Neural progenitor cell (in vitro differentiated cells): ENCODE results near the gene MXRA8. TPM values are rescaled to one million over a fixed set of nuclear protein-coding genes. Genes with fewer than 3 reads are reported as not detected.

Experiments
- DNase-seq: peaks from one replicate; pipeline ENCODE4 v3.0.0-alpha.2; 2016; ENCODE audit warnings: low spot score
- H2AFZ ChIP-seq: fragments of 200-600 bp; sonication (generic); replicated peaks from 2 replicates; pipeline ENCODE4 v1.6.1; 2016; ENCODE audit warnings: antibody characterized with exemption
- H3F3A ChIP-seq: fragments of 200-600 bp; sonication (generic); 2 replicates; pipeline ENCODE4 v1.6.1; 2016; ENCODE audit warnings: antibody characterized with exemption, low read depth
- H3K27ac ChIP-seq: fragments of 200-600 bp; sonication (generic); 2 replicates; pipeline ENCODE4 v1.5.1; 2016; ENCODE audit warnings: mild to moderate bottlenecking
- H3K27me3 ChIP-seq: fragments of 200-600 bp; sonication (generic); 2 replicates; pipeline ENCODE4 v1.6.1; 2016; ENCODE audit warnings: mild to moderate bottlenecking, moderate library complexity
- H3K36me3 ChIP-seq: fragments of 200-600 bp; sonication (generic); 2 replicates; pipeline ENCODE4 v1.5.1; 2016
- H3K4me1 ChIP-seq: fragments of 200-600 bp; sonication (generic); 2 replicates; pipeline ENCODE4 v1.6.1; 2016; ENCODE audit warnings: mixed run types
- H3K4me2 ChIP-seq: fragments of 200-600 bp; sonication (generic); 2 replicates; pipeline ENCODE4 v1.6.1; 2016
- H3K4me3 ChIP-seq: fragments of 200-600 bp; sonication (generic); 2 replicates; pipeline ENCODE4 v1.5.1; 2016
- H3K79me2 ChIP-seq: fragments of 200-600 bp; sonication (generic); 2 replicates; pipeline ENCODE4 v1.6.1; 2016; ENCODE audit warnings: low read depth
- H3K9ac ChIP-seq: fragments of 200-600 bp; sonication (generic); 2 replicates; pipeline ENCODE4 v1.6.1; 2016
- H3K9me3 ChIP-seq: fragments of 200-600 bp; sonication (generic); 2 replicates; pipeline ENCODE4 v1.5.1; 2016; ENCODE audit warnings: low read depth
- H4K20me1 ChIP-seq: fragments of 200-600 bp; sonication (generic); 2 replicates; pipeline ENCODE4 v1.6.1; 2016; ENCODE audit warnings: low read depth
- H3K27ac Mint-ChIP-seq: 3 replicates; pipeline ENCODE4 v1.8.0; 2021; ENCODE audit warnings: mixed read lengths
- H3K27me3 Mint-ChIP-seq: 2 replicates; pipeline ENCODE4 v1.8.0; 2022; ENCODE audit warnings: low read depth, mild to moderate bottlenecking, inconsistent platforms, moderate library complexity, mixed read lengths; ENCODE audit not compliant: insufficient read depth
- H3K36me3 Mint-ChIP-seq: 3 replicates; pipeline ENCODE4 v1.8.0; 2021; ENCODE audit warnings: mixed read lengths
- H3K4me1 Mint-ChIP-seq: 3 replicates; pipeline ENCODE4 v1.8.0; 2021; ENCODE audit warnings: mixed read lengths
- H3K4me3 Mint-ChIP-seq: 3 replicates; pipeline ENCODE4 v1.8.0; 2021; ENCODE audit warnings: mild to moderate bottlenecking, moderate library complexity, mixed read lengths
- H3K9me3 Mint-ChIP-seq: 3 replicates; pipeline ENCODE4 v1.8.0; 2020; ENCODE audit warnings: mixed read lengths
- CTCF ChIP-seq: fragments of 200-600 bp; sonication (generic); IDR thresholded peaks from 2 replicates; pipeline ENCODE4 v1.5.1; 2017; ENCODE audit warnings: antibody characterized with exemption, mild to moderate bottlenecking
- EZH2phosphoT487 ChIP-seq: fragments of 200-600 bp; sonication (generic); IDR thresholded peaks from 2 replicates; pipeline ENCODE4 v1.6.1; 2017; ENCODE audit warnings: antibody characterized with exemption
- total RNA-seq: library from RNA; depleted of rRNA; stranded (reverse); fragments of >200 nt; gene quantifications from 2 replicates; pipeline ENCODE4 v1.2.3, GENCODE V29; 2015; ENCODE audit warnings: low replicate concordance

The MXRA8 gene
- total RNA-seq, 1 donor from 2014 or later = 6.8 TPM

- peaks cover 5% of the 10 kb centered on the region for H3K79me2 ChIP-seq
- H3K27ac Mint-ChIP-seq = no peak overlapping the region
- no peaks in the 10 kb centered on the region for H3K36me3 ChIP-seq
- H3F3A ChIP-seq = peaks cover 24% of the 10 kb centered on the region
- H3K9me3 ChIP-seq = no peaks in the 10 kb centered on the region
- H2AFZ ChIP-seq = no peak overlapping the region
- H3K27ac ChIP-seq = no peak overlapping the region
- DNase-seq = peak; percentile 76
- H3K4me3 Mint-ChIP-seq = peak overlapping the region; percentile 94
- peaks cover 10% of the 10 kb centered on the region for H3K27me3 ChIP-seq
- H3K4me1 ChIP-seq = peaks cover 37% of the 10 kb centered on the region
- H3K4me1 Mint-ChIP-seq = peaks cover 18% of the 10 kb centered on the region
- no peaks in the 10 kb centered on the region for H3K36me3 Mint-ChIP-seq
- H3K4me3 ChIP-seq = peak overlapping the region; percentile 71
- no peaks in the 10 kb centered on the region for H3K9me3 Mint-ChIP-seq
- no peak for TF ChIP-seq EZH2phosphoT487
- H3K9ac ChIP-seq = no peak overlapping the region
- peaks cover 46% of the 10 kb centered on the region for H4K20me1 ChIP-seq
- H3K4me2 ChIP-seq = peak overlapping the region; percentile 100
- H3K27me3 Mint-ChIP-seq = peaks cover 4% of the 10 kb centered on the region
These were observed 51.0 kb downstream of the MXRA8 start for GRCh38 chr1:1307261-1307922.

- peak overlapping the region; percentile 71 for H3K4me3 ChIP-seq
- no peak overlapping the region for H3K9ac ChIP-seq
- Mint-ChIP-seq H3K27me3 (peaks cover 4% of the 10 kb centered on the region), H3K9me3 (no peaks in the 10 kb centered on the region), H3K4me1 (peaks cover 18% of the 10 kb centered on the region), H3K36me3 (no peaks in the 10 kb centered on the region), H3K27ac (no peak overlapping the region), H3K4me3 (peak overlapping the region; percentile 94)
- H3K4me1 ChIP-seq = peaks cover 37% of the 10 kb centered on the region
- peaks cover 5% of the 10 kb centered on the region for H3K79me2 ChIP-seq
- TF ChIP-seq CTCF = no peak
- peaks cover 51% of the 10 kb centered on the region for H4K20me1 ChIP-seq
- peaks cover 24% of the 10 kb centered on the region for H3F3A ChIP-seq
- H2AFZ ChIP-seq = no peak overlapping the region
- no peak overlapping the region for H3K27ac ChIP-seq
- H3K36me3 ChIP-seq = no peaks in the 10 kb centered on the region
- no peak for DNase-seq
- H3K4me2 ChIP-seq = peak overlapping the region; percentile 100
- H3K9me3 ChIP-seq = no peaks in the 10 kb centered on the region
- peaks cover 10% of the 10 kb centered on the region for H3K27me3 ChIP-seq
These were observed 51.6 kb downstream of the MXRA8 start for GRCh38 chr1:1306661-1307260.

GRCh38 chr1:1306070-1306660, 52.2 kb downstream of the MXRA8 start:
- H3K27ac Mint-ChIP-seq = no peak overlapping the region
- peaks cover 37% of the 10 kb centered on the region for H3K4me1 ChIP-seq
- peak overlapping the region; percentile 71 for H3K4me3 ChIP-seq

More at GRCh38 chr1:1306070-1306660, 52.2 kb downstream of the MXRA8 start:
- Mint-ChIP-seq H3K27me3 (peaks cover 4% of the 10 kb centered on the region), H3K9me3 (no peaks in the 10 kb centered on the region), H3K4me3 (peak overlapping the region; percentile 94), H3K4me1 (peaks cover 18% of the 10 kb centered on the region), H3K36me3 (no peaks in the 10 kb centered on the region)
- H3K36me3 ChIP-seq = no peaks in the 10 kb centered on the region
- TF ChIP-seq EZH2phosphoT487 (no peak), CTCF (peak; percentile 25)
- H2AFZ ChIP-seq = no peak overlapping the region
- H3K79me2 ChIP-seq = peaks cover 5% of the 10 kb centered on the region
- peaks cover 50% of the 10 kb centered on the region for H4K20me1 ChIP-seq
- peaks cover 10% of the 10 kb centered on the region for H3K27me3 ChIP-seq
- peak overlapping the region; percentile 100 for H3K4me2 ChIP-seq
- DNase-seq = no peak
- no peak overlapping the region for H3K27ac ChIP-seq
- H3F3A ChIP-seq = peaks cover 24% of the 10 kb centered on the region
- no peak overlapping the region for H3K9ac ChIP-seq
- no peaks in the 10 kb centered on the region for H3K9me3 ChIP-seq
